MM.1S (cell line): Measurements from ENCODE around the gene BMX.

Experiments
- DNase-seq: peaks from one replicate; pipeline ENCODE4 v3.0.0-alpha.2; 2015
- H2AFZ ChIP-seq: fragments of 300-600 bp; sonication (generic); 2 replicates; pipeline ENCODE4 v1.6.0; 2016; ENCODE audit warnings: antibody characterized with exemption, low read length
- H3F3A ChIP-seq: fragments of 300-600 bp; sonication (generic); 2 replicates; pipeline ENCODE4 v1.6.1; 2016; ENCODE audit warnings: mild to moderate bottlenecking, antibody characterized with exemption, low read length, moderate library complexity, mixed read lengths; ENCODE audit not compliant: insufficient read depth
- H3K27ac ChIP-seq: fragments of 300-600 bp; sonication (generic); 2 replicates; pipeline ENCODE4 v1.5.1; 2016; ENCODE audit warnings: mild to moderate bottlenecking, low read length
- H3K27me3 ChIP-seq: fragments of 300-600 bp; sonication (generic); replicated peaks from 2 replicates; pipeline ENCODE4 v1.6.0; 2016; ENCODE audit warnings: low read length; ENCODE audit not compliant: insufficient read depth
- H3K36me3 ChIP-seq: fragments of 300-600 bp; sonication (generic); replicated peaks from 2 replicates; pipeline ENCODE4 v1.6.1; 2016; ENCODE audit warnings: mild to moderate bottlenecking, low read length, mixed read lengths; ENCODE audit not compliant: insufficient read depth
- H3K4me1 ChIP-seq: fragments of 300-600 bp; sonication (generic); 2 replicates; pipeline ENCODE4 v1.6.1; 2016; ENCODE audit warnings: low read length, mixed read lengths
- H3K4me2 ChIP-seq: fragments of 300-600 bp; sonication (generic); 2 replicates; pipeline ENCODE4 v1.6.0; 2016; ENCODE audit warnings: low read depth, low read length
- H3K4me3 ChIP-seq: fragments of 300-600 bp; sonication (generic); 2 replicates; pipeline ENCODE4 v1.5.1; 2016; ENCODE audit warnings: low read length, mixed read lengths
- H3K79me2 ChIP-seq: fragments of 300-600 bp; sonication (generic); 2 replicates; pipeline ENCODE4 v1.6.1; 2016; ENCODE audit warnings: mixed run types, low read length, mixed read lengths
- H3K9ac ChIP-seq: fragments of 300-600 bp; sonication (generic); 2 replicates; pipeline ENCODE4 v1.6.1; 2016; ENCODE audit warnings: low read length, mixed read lengths
- H3K9me2 ChIP-seq: fragments of 300-600 bp; sonication (generic); replicated peaks from 2 replicates; pipeline ENCODE4 v1.6.1; 2016; ENCODE audit warnings: mild to moderate bottlenecking, low read length, mixed read lengths; ENCODE audit not compliant: insufficient read depth
- H3K9me3 ChIP-seq: fragments of 300-600 bp; sonication (generic); replicated peaks from 2 replicates; pipeline ENCODE4 v1.6.1; 2016; ENCODE audit warnings: mild to moderate bottlenecking, low read length, mixed read lengths; ENCODE audit not compliant: insufficient read depth
- H4K20me1 ChIP-seq: fragments of 300-600 bp; sonication (generic); 2 replicates; pipeline ENCODE4 v1.6.1; 2016; ENCODE audit warnings: mild to moderate bottlenecking, low read length, moderate library complexity, mixed read lengths; ENCODE audit not compliant: insufficient read depth
- EZH2 ChIP-seq: fragments of 300-600 bp; sonication (generic); optimal IDR thresholded peaks from 2 replicates; pipeline ENCODE3; 2017; ENCODE audit warnings: low read depth, mild to moderate bottlenecking, antibody characterized with exemption, low read length, mixed read lengths
- EZH2phosphoT487 ChIP-seq: fragments of 300-600 bp; sonication (generic); IDR thresholded peaks from 2 replicates; pipeline ENCODE4 v1.6.1; 2018; ENCODE audit warnings: antibody characterized with exemption, low read length
- TF ChIP-seq, protein P1 (sequence below): fragments of 300-600 bp; sonication (generic); IDR thresholded peaks from 2 replicates; pipeline ENCODE4 v1.5.1; 2016; ENCODE audit warnings: antibody characterized with exemption, low read length, mixed read lengths

The BMX gene

DNA sequence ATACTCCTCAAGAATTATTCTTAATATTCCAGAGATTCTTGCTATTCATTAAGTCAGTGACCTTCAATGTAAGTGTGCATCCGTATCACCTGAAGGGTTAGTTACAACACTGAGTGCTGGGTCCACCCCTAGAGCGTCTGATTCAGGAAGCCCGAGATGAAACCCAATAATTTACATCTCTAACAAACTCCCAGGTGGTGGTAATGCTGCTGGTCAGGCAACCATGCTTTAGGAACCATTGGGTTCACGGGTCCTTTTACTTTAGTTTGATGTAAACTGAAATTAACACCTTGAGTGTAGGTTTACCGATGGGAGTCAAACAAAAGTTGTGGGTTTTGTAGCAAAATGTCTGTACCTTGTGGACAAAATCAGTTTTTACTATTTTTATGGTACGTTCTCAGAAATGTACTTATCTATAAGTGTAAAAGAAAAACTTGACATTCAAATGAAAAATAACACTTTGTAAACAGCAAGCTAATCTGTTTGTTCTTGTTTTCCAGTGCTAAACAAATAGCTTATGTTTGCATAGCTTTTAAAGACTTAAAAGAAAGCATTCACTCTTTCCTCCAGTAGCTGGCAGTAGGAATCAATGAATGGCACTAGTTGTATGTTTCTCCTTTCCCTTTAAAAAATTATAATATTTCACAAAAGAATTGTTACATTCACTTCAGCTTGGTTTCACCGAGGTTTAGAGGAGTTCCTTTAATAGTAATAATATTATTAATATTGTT is 67.4 kb downstream of the BMX start:
- Histone ChIP-seq H3K9me2 (no peaks in the 10 kb centered on the region), H3K4me2 (no peak overlapping the region), H3K79me2 (no peaks in the 10 kb centered on the region), H3K4me3 (no peak overlapping the region), H3K27ac (no peak overlapping the region), H3K9me3 (no peaks in the 10 kb centered on the region), H3K27me3 (no peaks in the 10 kb centered on the region), H4K20me1 (no peaks in the 10 kb centered on the region), H3K9ac (no peak overlapping the region), H3K4me1 (no peaks in the 10 kb centered on the region), H2AFZ (no peak overlapping the region), H3K36me3 (no peaks in the 10 kb centered on the region), H3F3A (no peaks in the 10 kb centered on the region)
- DNase-seq = no peak
- TF ChIP-seq, protein P1, sequence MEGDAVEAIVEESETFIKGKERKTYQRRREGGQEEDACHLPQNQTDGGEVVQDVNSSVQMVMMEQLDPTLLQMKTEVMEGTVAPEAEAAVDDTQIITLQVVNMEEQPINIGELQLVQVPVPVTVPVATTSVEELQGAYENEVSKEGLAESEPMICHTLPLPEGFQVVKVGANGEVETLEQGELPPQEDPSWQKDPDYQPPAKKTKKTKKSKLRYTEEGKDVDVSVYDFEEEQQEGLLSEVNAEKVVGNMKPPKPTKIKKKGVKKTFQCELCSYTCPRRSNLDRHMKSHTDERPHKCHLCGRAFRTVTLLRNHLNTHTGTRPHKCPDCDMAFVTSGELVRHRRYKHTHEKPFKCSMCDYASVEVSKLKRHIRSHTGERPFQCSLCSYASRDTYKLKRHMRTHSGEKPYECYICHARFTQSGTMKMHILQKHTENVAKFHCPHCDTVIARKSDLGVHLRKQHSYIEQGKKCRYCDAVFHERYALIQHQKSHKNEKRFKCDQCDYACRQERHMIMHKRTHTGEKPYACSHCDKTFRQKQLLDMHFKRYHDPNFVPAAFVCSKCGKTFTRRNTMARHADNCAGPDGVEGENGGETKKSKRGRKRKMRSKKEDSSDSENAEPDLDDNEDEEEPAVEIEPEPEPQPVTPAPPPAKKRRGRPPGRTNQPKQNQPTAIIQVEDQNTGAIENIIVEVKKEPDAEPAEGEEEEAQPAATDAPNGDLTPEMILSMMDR = no peak
- TF ChIP-seq EZH2phosphoT487 = no peak
- TF ChIP-seq EZH2 = no peak

DNA sequence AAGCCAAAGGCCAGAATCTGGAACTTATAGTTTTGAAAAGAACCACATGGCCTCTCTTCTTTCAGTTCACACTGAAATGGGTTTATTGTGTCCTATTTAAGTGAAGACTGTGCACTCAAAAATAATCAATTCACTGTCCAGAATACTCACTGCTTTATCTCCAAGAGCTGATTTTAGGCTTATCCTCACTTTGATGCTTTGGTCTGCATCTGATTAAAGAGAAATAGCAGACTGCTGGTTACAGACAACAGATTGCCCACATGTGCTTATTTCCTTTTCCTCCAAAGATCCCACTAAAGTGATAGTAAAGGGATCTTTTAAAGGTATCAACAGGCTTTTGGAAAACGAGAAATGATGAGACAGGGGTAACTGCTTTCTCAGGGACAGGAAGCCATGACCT is 69.5 kb downstream of the BMX start:
- Histone ChIP-seq H3K27me3 (no peaks in the 10 kb centered on the region), H3K4me2 (no peak overlapping the region), H3K9me3 (no peaks in the 10 kb centered on the region), H4K20me1 (no peaks in the 10 kb centered on the region), H3K4me3 (no peak overlapping the region), H3K79me2 (no peaks in the 10 kb centered on the region), H3K36me3 (no peaks in the 10 kb centered on the region), H3F3A (no peaks in the 10 kb centered on the region), H3K9ac (no peak overlapping the region), H2AFZ (no peak overlapping the region), H3K27ac (no peak overlapping the region), H3K9me2 (no peaks in the 10 kb centered on the region), H3K4me1 (no peaks in the 10 kb centered on the region)
- TF ChIP-seq EZH2phosphoT487 = no peak
- TF ChIP-seq, protein P1 = no peak
- no peak for TF ChIP-seq EZH2
- no peak for DNase-seq

DNA sequence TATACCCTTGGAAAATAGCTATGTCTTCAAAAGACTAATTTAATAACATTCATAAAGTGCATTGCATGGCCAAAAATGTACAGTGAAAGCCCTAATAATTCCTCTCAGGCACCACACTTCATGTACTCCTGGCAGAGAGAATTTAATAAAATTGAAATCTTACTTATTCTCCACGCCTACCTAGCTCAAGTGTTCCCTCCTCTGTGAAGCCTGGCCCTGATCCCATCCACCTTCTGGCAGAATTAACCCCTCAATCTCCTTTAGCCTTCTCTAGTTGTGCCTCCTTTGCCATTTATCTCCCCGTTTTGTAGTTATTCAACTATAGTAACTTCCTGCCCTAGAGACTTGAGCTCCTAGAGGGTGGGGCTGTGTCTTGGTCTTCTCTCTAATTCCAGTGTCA is 73.4 kb downstream of the BMX start:
- TF ChIP-seq EZH2phosphoT487 (no peak), EZH2 (no peak)
- TF ChIP-seq, protein P1 = no peak
- DNase-seq = no peak
- H3K9me3 ChIP-seq = no peaks in the 10 kb centered on the region
- no peak overlapping the region for H3K4me2 ChIP-seq
- H3K27me3 ChIP-seq = no peaks in the 10 kb centered on the region
- no peak overlapping the region for H2AFZ ChIP-seq
- no peaks in the 10 kb centered on the region for H3K36me3 ChIP-seq
- no peaks in the 10 kb centered on the region for H3K9me2 ChIP-seq
- no peak overlapping the region for H3K4me3 ChIP-seq
- H3F3A ChIP-seq = no peaks in the 10 kb centered on the region
- no peaks in the 10 kb centered on the region for H4K20me1 ChIP-seq
- no peaks in the 10 kb centered on the region for H3K79me2 ChIP-seq
- H3K4me1 ChIP-seq = no peaks in the 10 kb centered on the region
- H3K9ac ChIP-seq = no peak overlapping the region
- no peak overlapping the region for H3K27ac ChIP-seq
